CD14-positive monocyte (primary cell): Measurements from ENCODE around the gene FLRT1. TPM values are rescaled to one million over a fixed set of nuclear protein-coding genes. Genes with fewer than 3 reads are reported as not detected.

Experiments
- DNase-seq, 3 donors: peaks; one replicate each; pipeline ENCODE4 v3.0.0-alpha.2; 2011 to 2022
- H2AFZ ChIP-seq: 2 replicates; pipeline ENCODE4 v1.6.0; 2012; ENCODE audit warnings: mild to moderate bottlenecking, low read depth, low read length, inconsistent platforms; ENCODE audit not compliant: insufficient read depth, poor library complexity, severe bottlenecking
- H3K27ac ChIP-seq, 2 donors: 1 replicate in 1 of 2; 2 replicates in 1 of 2; pipeline ENCODE4 v1.5.1; 2012 to 2013; ENCODE audit warnings: low read length in 2 of 2, control low read depth in 1 of 2, inconsistent platforms in 1 of 2, low read depth in 1 of 2, mild to moderate bottlenecking in 1 of 2
- H3K27me3 ChIP-seq, 2 donors: one replicate each; pipeline versions ENCODE4 v1.6.0 to v1.6.1; 2011 to 2013; ENCODE audit warnings: low read length in 2 of 2; ENCODE audit not compliant: control insufficient read depth in 2 of 2, insufficient read depth in 2 of 2
- H3K36me3 ChIP-seq, 2 donors: replicated peaks in 1 of 2; 1 replicate in 1 of 2; 2 replicates in 1 of 2; pipeline versions ENCODE4 v1.5.1 to v1.6.1; 2012 to 2013; ENCODE audit warnings: low read length in 2 of 2, control low read depth in 1 of 2, inconsistent platforms in 1 of 2, mild to moderate bottlenecking in 1 of 2; ENCODE audit not compliant: insufficient read depth in 2 of 2, control insufficient read depth in 1 of 2
- H3K4me1 ChIP-seq, 2 donors: 1 replicate in 1 of 2; 2 replicates in 1 of 2; pipeline versions ENCODE4 v1.5.1 to v1.6.1; 2012 to 2013; ENCODE audit warnings: low read length in 2 of 2, control low read depth in 1 of 2, inconsistent platforms in 1 of 2, mild to moderate bottlenecking in 1 of 2, moderate library complexity in 1 of 2; ENCODE audit not compliant: insufficient read depth in 2 of 2, control insufficient read depth in 1 of 2
- H3K4me2 ChIP-seq: replicated peaks from 2 replicates; pipeline ENCODE3; 2012; ENCODE audit warnings: low read length, moderate library complexity, mild to moderate bottlenecking; ENCODE audit not compliant: poor library complexity, severe bottlenecking; ENCODE audit errors: extremely low read depth
- H3K4me3 ChIP-seq, 3 experiments: fragments of 200-600 bp in 1 of 3; sonication (generic) in 1 of 3; replicated peaks in 1 of 3; 1 replicate in 2 of 3; 2 replicates in 1 of 3; pipeline ENCODE4 v1.5.1; 2011 to 2013; ENCODE audit warnings: low read length in 3 of 3, mild to moderate bottlenecking in 3 of 3, control low read depth in 2 of 3, low read depth in 2 of 3, inconsistent platforms in 1 of 3, moderate library complexity in 1 of 3
- H3K79me2 ChIP-seq: 2 replicates; pipeline ENCODE4 v1.6.0; 2012; ENCODE audit warnings: mild to moderate bottlenecking, control low read depth, inconsistent platforms, low read length, moderate library complexity; ENCODE audit not compliant: insufficient read depth
- H3K9ac ChIP-seq: 2 replicates; pipeline ENCODE4 v1.6.0; 2017; ENCODE audit warnings: low read length, mild to moderate bottlenecking; ENCODE audit not compliant: insufficient read depth, poor library complexity, severe bottlenecking
- H3K9me3 ChIP-seq, 2 donors: replicated peaks in 1 of 2; 1 replicate in 1 of 2; 2 replicates in 1 of 2; pipeline versions ENCODE4 v1.5.1 to v1.6.1; 2012 to 2013; ENCODE audit warnings: low read length in 2 of 2, control low read depth in 1 of 2; ENCODE audit not compliant: control insufficient read depth in 1 of 2, insufficient read depth in 1 of 2
- H4K20me1 ChIP-seq: 2 replicates; pipeline ENCODE4 v1.6.0; 2012; ENCODE audit warnings: mild to moderate bottlenecking, low read length, control low read depth, moderate library complexity; ENCODE audit not compliant: insufficient read depth
- H3K27ac Mint-ChIP-seq, 7 donors: one replicate each; pipeline ENCODE4 v1.8.0; 2020; ENCODE audit warnings: mild to moderate bottlenecking in 7 of 7, mixed read lengths in 7 of 7, moderate library complexity in 6 of 7, inconsistent platforms in 2 of 7
- H3K27me3 Mint-ChIP-seq, 3 donors: one replicate each; pipeline ENCODE4 v1.8.0; 2021 to 2022; ENCODE audit warnings: low read depth in 3 of 3, mild to moderate bottlenecking in 3 of 3, mixed read lengths in 3 of 3, moderate library complexity in 3 of 3, inconsistent platforms in 1 of 3
- H3K36me3 Mint-ChIP-seq, 2 donors: one replicate each; pipeline ENCODE4 v1.8.0; 2020; ENCODE audit warnings: mixed read lengths in 2 of 2, inconsistent platforms in 1 of 2, mild to moderate bottlenecking in 1 of 2
- H3K4me1 Mint-ChIP-seq: one replicate; pipeline ENCODE4 v1.8.0; 2020; ENCODE audit warnings: mild to moderate bottlenecking, mixed read lengths
- H3K4me3 Mint-ChIP-seq, 2 donors: one replicate each; pipeline ENCODE4 v1.8.0; 2020; ENCODE audit warnings: mild to moderate bottlenecking in 2 of 2, mixed read lengths in 2 of 2, moderate library complexity in 1 of 2
- H3K9me3 Mint-ChIP-seq, 7 donors: one replicate each; pipeline ENCODE4 v1.8.0; 2020 to 2022; ENCODE audit warnings: mixed read lengths in 7 of 7, mild to moderate bottlenecking in 6 of 7, moderate library complexity in 6 of 7, inconsistent platforms in 2 of 7
- WGBS: methylation state at CpG from one replicate; pipeline ENCODE4 v1.1.5; 2013; ENCODE audit warnings: missing lambda C conversion rate; ENCODE audit not compliant: insufficient coverage; 5-methylcytosine and 5-hydroxymethylcytosine counted together
- intact Hi-C, 2 donors: fragments of 100-400 bp; cut with micrococcal nuclease; formaldehyde crosslinking; loops; one replicate each; pipeline versions ENCODE4 v1.15.0 to v1.15.1; 2023
- polyA plus RNA-seq, 3 donors: library from polyadenylated mRNA; depleted of rRNA in 1 of 3; unstranded in 2 of 3; stranded (reverse) in 1 of 3; fragments of 300-500 nt in 2 of 3; fragments of >200 nt in 1 of 3; fragmentation: Illumina TruSeq in 2 of 3; gene quantifications; 1 replicate in 2 of 3; 2 replicates in 1 of 3; pipeline ENCODE4 v1.2.3, GENCODE V29; 2012 to 2021
- TF ChIP-seq, protein P1 (sequence below): fragments of 200-600 bp; IDR thresholded peaks from one replicate; pipeline ENCODE4 v1.8.0; 2022; ENCODE audit warnings: antibody characterized with exemption, mild to moderate bottlenecking

Gene FLRT1
- polyA plus RNA-seq, 3 donors, result not detected

DNA sequence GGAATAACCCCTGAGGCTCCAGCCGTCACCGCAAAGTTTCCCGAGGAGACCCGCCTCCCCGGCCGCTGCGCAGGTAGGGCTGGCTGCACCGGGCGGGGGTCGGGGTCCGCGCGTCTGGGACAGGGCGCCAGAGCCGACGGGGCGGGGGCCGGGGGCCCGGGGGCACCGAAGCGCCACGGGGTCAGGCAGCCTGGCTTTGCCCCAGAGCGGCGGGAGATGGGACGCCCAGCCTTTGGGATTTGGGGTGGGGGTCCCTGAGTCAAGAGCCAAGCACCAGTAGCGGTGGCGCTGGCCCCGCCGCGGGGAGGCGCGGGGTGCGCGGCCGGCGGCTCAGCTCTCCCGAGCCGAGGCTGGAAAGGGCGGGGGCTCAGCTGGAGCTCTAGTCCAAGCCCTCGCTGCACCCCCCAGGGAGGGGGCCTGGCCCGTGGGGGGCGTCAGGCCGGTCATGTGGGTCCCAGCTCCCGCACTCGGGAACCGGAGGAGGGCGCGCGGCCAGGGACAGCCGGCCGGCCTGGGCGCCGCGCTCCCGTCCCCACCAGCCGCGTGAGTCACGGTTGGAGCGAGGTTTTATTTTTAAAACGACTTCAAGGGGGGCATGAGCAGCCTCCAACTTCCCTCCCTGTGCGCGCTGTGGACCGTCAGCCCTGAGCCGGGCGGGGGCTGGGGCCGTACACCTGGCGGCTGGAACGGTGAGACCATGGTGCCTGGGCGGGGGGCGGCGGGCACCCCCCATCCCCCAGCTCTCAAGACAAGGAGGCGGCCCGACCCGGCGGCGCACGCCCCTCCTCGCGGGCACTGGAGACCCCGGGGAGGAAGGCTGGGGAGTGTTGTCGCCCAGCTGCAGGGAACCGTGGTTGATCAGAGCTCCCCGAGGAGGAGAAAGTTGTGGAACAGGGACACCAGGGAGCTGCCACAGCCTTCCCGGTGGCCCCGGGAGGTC is 626 bp downstream of the FLRT1 start:
- Mint-ChIP-seq H3K4me3 (peak overlapping the region in 1 of 2 donors; percentile 35), H3K27ac (no peak overlapping the region), H3K9me3 (peaks cover 0 to 10% (median 3%) of the 10 kb centered on the region in 7 donors), H3K27me3 (peaks cover 42 to 65% (median 45%) of the 10 kb centered on the region in 3 donors), H3K36me3 (peaks cover 0 to 5% of the 10 kb centered on the region in 2 donors), H3K4me1 (peaks cover 13% of the 10 kb centered on the region)
- H3K27ac ChIP-seq, result no peak overlapping the region
- TF ChIP-seq, protein P1, sequence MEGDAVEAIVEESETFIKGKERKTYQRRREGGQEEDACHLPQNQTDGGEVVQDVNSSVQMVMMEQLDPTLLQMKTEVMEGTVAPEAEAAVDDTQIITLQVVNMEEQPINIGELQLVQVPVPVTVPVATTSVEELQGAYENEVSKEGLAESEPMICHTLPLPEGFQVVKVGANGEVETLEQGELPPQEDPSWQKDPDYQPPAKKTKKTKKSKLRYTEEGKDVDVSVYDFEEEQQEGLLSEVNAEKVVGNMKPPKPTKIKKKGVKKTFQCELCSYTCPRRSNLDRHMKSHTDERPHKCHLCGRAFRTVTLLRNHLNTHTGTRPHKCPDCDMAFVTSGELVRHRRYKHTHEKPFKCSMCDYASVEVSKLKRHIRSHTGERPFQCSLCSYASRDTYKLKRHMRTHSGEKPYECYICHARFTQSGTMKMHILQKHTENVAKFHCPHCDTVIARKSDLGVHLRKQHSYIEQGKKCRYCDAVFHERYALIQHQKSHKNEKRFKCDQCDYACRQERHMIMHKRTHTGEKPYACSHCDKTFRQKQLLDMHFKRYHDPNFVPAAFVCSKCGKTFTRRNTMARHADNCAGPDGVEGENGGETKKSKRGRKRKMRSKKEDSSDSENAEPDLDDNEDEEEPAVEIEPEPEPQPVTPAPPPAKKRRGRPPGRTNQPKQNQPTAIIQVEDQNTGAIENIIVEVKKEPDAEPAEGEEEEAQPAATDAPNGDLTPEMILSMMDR, result no peak
- H3K4me2 ChIP-seq, result peak overlapping the region; percentile 57
- H3K4me1 ChIP-seq, result peaks cover 0 to 10% of the 10 kb centered on the region in 2 donors
- peak overlapping the region in 1 of 3 experiments; percentile 38 for H3K4me3 ChIP-seq
- intact Hi-C loops, result no loop called here
- no peaks in the 10 kb centered on the region for H3K36me3 ChIP-seq
- peaks cover 24 to 52% of the 10 kb centered on the region in 2 donors for H3K27me3 ChIP-seq
- DNase-seq, result no peak
- no peak overlapping the region for H2AFZ ChIP-seq
- WGBS, result under 1% methylated on average over 84 of the region's 85 CpGs
- no peaks in the 10 kb centered on the region for H3K79me2 ChIP-seq
- no peak overlapping the region for H3K9ac ChIP-seq
- H4K20me1 ChIP-seq, result no peaks in the 10 kb centered on the region
- H3K9me3 ChIP-seq, result peaks cover 3 to 11% of the 10 kb centered on the region in 2 donors

DNA sequence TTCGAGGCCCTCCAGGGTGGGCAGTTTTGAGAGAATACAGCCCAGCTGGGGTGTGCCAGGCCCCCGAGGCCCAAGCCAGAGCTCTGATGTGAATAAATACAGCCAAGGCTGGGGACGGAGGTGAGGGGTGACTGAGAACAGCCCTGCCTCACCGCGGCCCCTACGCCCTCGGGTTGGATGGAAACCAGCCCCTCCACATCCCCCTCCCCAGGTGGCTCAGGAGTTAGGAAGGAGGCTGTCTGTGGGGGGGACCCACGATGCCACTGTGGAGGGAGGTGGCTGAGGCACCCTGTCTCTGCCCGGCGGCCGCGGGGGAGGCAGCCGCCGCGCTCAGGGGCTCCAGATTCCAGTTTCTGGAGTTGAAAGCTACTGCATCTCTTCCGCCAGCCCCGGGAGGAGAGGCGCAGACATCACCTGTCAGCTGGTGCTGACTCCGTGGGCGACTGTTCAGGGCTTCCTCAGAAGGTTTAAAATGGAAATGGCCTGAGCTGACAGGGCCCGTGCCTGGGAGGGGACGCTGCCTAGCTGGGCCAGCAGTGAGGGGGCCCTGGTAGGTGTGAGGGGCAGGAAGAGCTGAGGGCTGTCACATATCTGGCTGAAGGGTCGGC is 1.4 kb downstream of the FLRT1 start:
- WGBS, result 39% methylated on average over 15 of the region's 23 CpGs
- no peaks in the 10 kb centered on the region for H3K79me2 ChIP-seq
- H3K27me3 ChIP-seq, result peaks cover 24 to 52% of the 10 kb centered on the region in 2 donors

More for the DNA sequence above, 1.4 kb downstream of the FLRT1 start:
- Histone ChIP-seq H3K36me3 (no peaks in the 10 kb centered on the region), H3K27ac (no peak overlapping the region), H3K4me2 (no peak overlapping the region), H3K9ac (no peak overlapping the region), H3K4me3 (no peak overlapping the region), H4K20me1 (no peaks in the 10 kb centered on the region), H3K4me1 (peaks cover 0 to 10% of the 10 kb centered on the region in 2 donors), H3K9me3 (peaks cover 3 to 11% of the 10 kb centered on the region in 2 donors), H2AFZ (no peak overlapping the region)
- Mint-ChIP-seq H3K9me3 (peaks cover 0 to 10% (median 3%) of the 10 kb centered on the region in 7 donors), H3K4me3 (peak overlapping the region in 1 of 2 donors; percentile 70), H3K4me1 (peaks cover 13% of the 10 kb centered on the region), H3K36me3 (peaks cover 0 to 5% of the 10 kb centered on the region in 2 donors), H3K27ac (no peak overlapping the region), H3K27me3 (peaks cover 43 to 63% (median 45%) of the 10 kb centered on the region in 3 donors)
- DNase-seq, result no peak
- intact Hi-C loops, result no loop called here
- TF ChIP-seq, protein P1, result no peak
